Prostate gland (tissue), 2 donors: Measurements from ENCODE around the gene CALHM3. TPM values are rescaled to one million over a fixed set of nuclear protein-coding genes. Genes with fewer than 3 reads are reported as not detected.

Experiments
- DNase-seq: peaks from one replicate; pipeline ENCODE4 v3.0.0-alpha.2; 2019; ENCODE audit warnings: low spot score
- H3K27ac ChIP-seq, 2 donors: fragments of 200-600 bp; sonication (generic); 2 replicates each; pipeline ENCODE4 v1.5.1; 2017 to 2019
- H3K27me3 ChIP-seq: fragments of 200-600 bp; sonication (generic); replicated peaks from 2 replicates; pipeline ENCODE4 v1.5.1; 2019; ENCODE audit not compliant: insufficient read depth
- H3K36me3 ChIP-seq, 2 donors: fragments of 200-600 bp; sonication (generic); 1 replicate in 1 of 2; 2 replicates in 1 of 2; pipeline versions ENCODE4 v1.5.1 to v1.8.1; 2017 to 2019
- H3K4me1 ChIP-seq: fragments of 200-600 bp; sonication (generic); replicated peaks from 2 replicates; pipeline ENCODE4 v1.5.1; 2019
- H3K4me3 ChIP-seq, 2 donors: fragments of 200-600 bp; sonication (generic); 2 replicates each; pipeline ENCODE4 v1.5.1; 2017 to 2019
- H3K9me3 ChIP-seq: fragments of 200-600 bp; sonication (generic); 2 replicates; pipeline ENCODE4 v1.5.1; 2017
- POLR2A ChIP-seq: fragments of 450-650 bp; IDR thresholded peaks from one replicate; pipeline ENCODE4 v1.6.1; 2016; ENCODE audit warnings: antibody characterized with exemption, mild to moderate bottlenecking
- POLR2AphosphoS5 ChIP-seq: sonication (generic); formaldehyde crosslinking; IDR thresholded peaks from one replicate; pipeline ENCODE4 v1.6.1; 2017; ENCODE audit warnings: antibody characterized with exemption
- WGBS: methylation state at CpG from one replicate; pipeline ENCODE4 v1.1.5; 2018; 5-methylcytosine and 5-hydroxymethylcytosine counted together
- intact Hi-C: fragments of 100-400 bp; cut with DNase I; formaldehyde crosslinking; loops from one replicate; pipeline ENCODE4 v1.14.2; 2022
- total RNA-seq, 2 donors: library from RNA; depleted of rRNA; stranded (reverse); fragments of >200 nt; gene quantifications; one replicate each; pipeline ENCODE4 v1.1.0, GENCODE V29; 2016
- TF ChIP-seq, protein P1 (sequence below), 4 experiments: fragments of 200-600 bp in 2 of 4; fragments of 450-650 bp in 2 of 4; sonication (generic) in 2 of 4; IDR thresholded peaks; 1 replicate in 3 of 4; 2 replicates in 1 of 4; pipeline ENCODE4 v1.5.1; 2016 to 2019; ENCODE audit warnings: antibody characterized with exemption in 4 of 4, mild to moderate bottlenecking in 2 of 4, moderate library complexity in 2 of 4

Gene CALHM3
- total RNA-seq, 2 donors from 2014 or later = 0.51 TPM; not detected in 1

DNA sequence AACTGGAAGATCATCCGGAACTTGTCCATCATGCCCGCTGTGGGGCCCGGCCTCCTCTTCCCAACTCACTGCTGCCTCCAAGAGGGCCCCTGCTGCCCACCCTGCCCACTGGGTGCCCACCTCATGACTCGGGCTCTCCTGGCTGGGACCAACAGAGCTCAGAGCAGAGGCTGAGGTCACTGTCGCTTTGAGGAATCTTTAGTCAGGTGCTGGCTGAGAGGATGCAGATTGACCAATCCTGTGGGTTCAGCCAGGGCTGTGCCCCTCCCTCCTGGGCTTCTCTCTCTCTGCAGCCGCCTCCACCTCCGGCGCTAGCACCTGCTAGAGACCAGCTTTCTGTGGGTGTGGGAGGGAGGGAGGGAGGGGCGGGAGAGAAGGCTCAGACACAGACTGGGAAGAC lies 20.3 kb downstream of the CALHM3 start, which contains the start of gene CALHM1:
CALHM1 (minus strand) TSS at position 181 of the 400 bp plus-strand sequence; CDS start at position 32, 149 bp downstream.
- Histone ChIP-seq H3K27me3 (no peaks in the 10 kb centered on the region), H3K27ac (no peak within 1 kb of the TSS), H3K4me3 (no peak within 1 kb of the TSS), H3K4me1 (no peaks in the 10 kb centered on the region), H3K36me3 (no peaks in the 10 kb centered on the region), H3K9me3 (no peaks in the 10 kb centered on the region)
- TF ChIP-seq POLR2AphosphoS5 = no peak
- TF ChIP-seq POLR2A = no peak
- TF ChIP-seq, protein P1, sequence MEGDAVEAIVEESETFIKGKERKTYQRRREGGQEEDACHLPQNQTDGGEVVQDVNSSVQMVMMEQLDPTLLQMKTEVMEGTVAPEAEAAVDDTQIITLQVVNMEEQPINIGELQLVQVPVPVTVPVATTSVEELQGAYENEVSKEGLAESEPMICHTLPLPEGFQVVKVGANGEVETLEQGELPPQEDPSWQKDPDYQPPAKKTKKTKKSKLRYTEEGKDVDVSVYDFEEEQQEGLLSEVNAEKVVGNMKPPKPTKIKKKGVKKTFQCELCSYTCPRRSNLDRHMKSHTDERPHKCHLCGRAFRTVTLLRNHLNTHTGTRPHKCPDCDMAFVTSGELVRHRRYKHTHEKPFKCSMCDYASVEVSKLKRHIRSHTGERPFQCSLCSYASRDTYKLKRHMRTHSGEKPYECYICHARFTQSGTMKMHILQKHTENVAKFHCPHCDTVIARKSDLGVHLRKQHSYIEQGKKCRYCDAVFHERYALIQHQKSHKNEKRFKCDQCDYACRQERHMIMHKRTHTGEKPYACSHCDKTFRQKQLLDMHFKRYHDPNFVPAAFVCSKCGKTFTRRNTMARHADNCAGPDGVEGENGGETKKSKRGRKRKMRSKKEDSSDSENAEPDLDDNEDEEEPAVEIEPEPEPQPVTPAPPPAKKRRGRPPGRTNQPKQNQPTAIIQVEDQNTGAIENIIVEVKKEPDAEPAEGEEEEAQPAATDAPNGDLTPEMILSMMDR (IDR thresholded peaks at IDR 0.05) = no peak
- 62% methylated on average over 9 of the region's 9 CpGs for WGBS
- intact Hi-C loops = no loop called here
- DNase-seq = no peak

DNA sequence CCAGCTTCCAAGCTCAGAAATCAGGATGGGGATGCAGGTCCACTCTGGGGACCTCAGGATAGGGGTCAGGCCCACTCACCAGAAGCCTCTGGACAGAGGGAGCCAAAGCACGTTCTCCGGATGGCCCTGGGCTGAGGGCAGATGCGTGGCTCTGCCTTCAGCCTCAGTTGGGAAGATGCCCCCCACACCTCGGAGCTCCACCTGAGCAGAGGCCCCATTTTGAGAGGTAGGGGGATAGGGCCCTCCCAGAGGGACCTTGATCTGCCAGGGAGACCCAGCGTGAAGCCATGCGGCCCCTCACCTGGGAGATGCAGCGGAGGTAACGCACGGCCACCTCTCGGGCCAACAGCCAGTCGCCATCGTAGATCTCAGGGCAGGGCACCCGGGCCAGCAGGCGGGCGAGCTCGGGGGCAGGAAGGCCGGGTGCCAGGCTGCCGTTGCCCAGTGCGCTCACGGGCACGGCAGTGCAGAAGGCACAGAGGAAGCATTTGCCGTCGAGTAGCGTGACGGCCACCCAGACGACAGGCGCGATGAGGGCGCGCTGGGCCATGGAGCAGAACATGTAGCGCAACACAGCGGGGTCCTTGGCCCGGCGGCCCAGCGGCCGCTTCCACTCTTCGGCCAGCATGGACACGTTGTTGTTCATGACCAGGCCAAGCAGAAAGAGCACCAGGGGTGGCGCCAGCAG lies 21.0 kb downstream of the CALHM3 start:
- Histone ChIP-seq H3K27ac (no peak overlapping the region), H3K9me3 (no peaks in the 10 kb centered on the region), H3K4me1 (no peaks in the 10 kb centered on the region), H3K27me3 (no peaks in the 10 kb centered on the region), H3K36me3 (no peaks in the 10 kb centered on the region), H3K4me3 (no peak overlapping the region)
- DNase-seq = no peak
- intact Hi-C loops = no loop called here
- TF ChIP-seq, protein P1 (IDR thresholded peaks at IDR 0.05) = no peak
- TF ChIP-seq POLR2A (no peak), POLR2AphosphoS5 (no peak)
- WGBS = 97% methylated on average over 39 of the region's 39 CpGs

DNA sequence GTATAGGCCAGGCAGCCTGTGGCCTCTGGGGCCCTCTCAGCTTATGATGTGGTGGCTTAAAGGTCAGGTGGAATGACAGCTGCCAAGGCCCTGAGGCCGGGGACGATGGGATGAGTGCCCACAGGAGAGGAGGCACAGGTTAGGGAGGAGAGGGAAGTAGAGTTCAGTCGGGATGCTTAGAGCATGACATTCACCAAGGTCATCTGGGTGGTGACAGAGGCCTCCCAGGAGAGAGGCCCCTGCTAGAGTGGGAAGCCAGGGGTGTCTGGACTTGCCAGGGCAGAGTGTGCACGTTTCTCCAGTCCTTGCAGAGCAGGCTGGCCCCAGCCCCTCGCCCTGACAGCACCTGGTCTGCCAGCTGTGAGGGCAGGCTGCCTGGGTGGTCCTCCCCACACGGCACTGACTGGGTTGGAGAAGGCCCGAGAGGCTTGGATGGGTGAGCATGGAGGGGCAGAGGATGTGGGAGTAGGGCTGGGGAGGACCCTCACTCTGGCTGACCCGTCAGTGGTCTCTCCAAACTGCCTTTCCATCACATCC lies 21.8 kb downstream of the CALHM3 start:
- no peak for TF ChIP-seq POLR2A
- TF ChIP-seq, protein P1 (IDR thresholded peaks at IDR 0.05) = no peak
- no peak for TF ChIP-seq POLR2AphosphoS5
- intact Hi-C loops = no loop called here
- H3K36me3 ChIP-seq = no peaks in the 10 kb centered on the region
- H3K4me3 ChIP-seq = no peak overlapping the region
- no peaks in the 10 kb centered on the region for H3K9me3 ChIP-seq
- H3K4me1 ChIP-seq = no peaks in the 10 kb centered on the region
- H3K27me3 ChIP-seq = no peaks in the 10 kb centered on the region
- WGBS = 69% methylated on average over 7 of the region's 8 CpGs
- no peak overlapping the region for H3K27ac ChIP-seq
- DNase-seq = no peak

- TF ChIP-seq, protein P1 (IDR thresholded peaks at IDR 0.05) = no peak
- TF ChIP-seq POLR2AphosphoS5 (no peak), POLR2A (no peak)
- no peaks in the 10 kb centered on the region for H3K36me3 ChIP-seq
- no peaks in the 10 kb centered on the region for H3K9me3 ChIP-seq
- no peak overlapping the region for H3K4me3 ChIP-seq
- no peaks in the 10 kb centered on the region for H3K4me1 ChIP-seq
- intact Hi-C loops = no loop called here
- WGBS = 82% methylated on average over 9 of the region's 9 CpGs
- no peak for DNase-seq
- no peak overlapping the region for H3K27ac ChIP-seq
- no peaks in the 10 kb centered on the region for H3K27me3 ChIP-seq
These were observed 22.9 kb downstream of the CALHM3 start for GRCh38 chr10:103456074-103456660.
